Measurements from ENCODE around the gene HDDC2.

The HDDC2 gene

DNA sequence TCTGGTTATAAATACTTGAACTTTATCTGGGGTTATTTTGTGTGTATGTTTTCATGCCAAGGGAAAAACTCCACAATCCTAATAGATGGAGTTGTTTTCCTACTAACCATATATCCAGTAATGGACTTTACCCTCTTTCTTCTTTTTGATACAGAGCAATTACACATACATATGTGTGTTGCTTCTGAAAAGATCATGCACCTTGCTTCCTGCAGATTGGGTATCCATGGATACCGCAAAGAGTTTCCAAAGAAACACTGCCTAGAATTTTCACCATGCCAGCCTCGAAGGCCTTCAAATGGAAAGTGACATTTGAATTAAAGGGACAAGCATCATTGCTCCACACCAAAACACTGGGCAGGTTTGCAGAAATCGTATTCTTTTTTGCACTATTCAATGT, 26.8 kb downstream of the HDDC2 start:
- Histone ChIP-seq H3K36me3 (ENCODE audit: low read length) (peaks cover 10% of the 10 kb centered on the region; the same call in 1 of the 2 replicates), H2AFZ (ENCODE audit: low read depth, low read length, severe bottlenecking) (no peak overlapping the region), H3K4me3 (ENCODE audit: insufficient read depth, low read length, poor library complexity, severe bottlenecking) (no peak overlapping the region), H3K79me2 (ENCODE audit: insufficient read depth, low read length) (peaks cover 9% of the 10 kb centered on the region), H3K9ac (ENCODE audit: low read length) (no peak overlapping the region), H3K4me2 (ENCODE audit: low read depth, low read length, poor library complexity, severe bottlenecking) (no peak overlapping the region), H3K27ac (ENCODE audit: low read depth, low read length) (no peak overlapping the region), H3F3A (ENCODE audit: insufficient read depth) (no peaks in the 10 kb centered on the region), H4K20me1 (ENCODE audit: low read depth, low read length) (0 out of 2 replicates have a peak, but pooled peaks cover 3% of the 10 kb centered on the region), H3K27me3 (ENCODE audit: low read length) (no peaks in the 10 kb centered on the region), H3K9me3 (ENCODE audit: insufficient read depth, low read length) (no peaks in the 10 kb centered on the region), H3K9me2 (replicated peaks; ENCODE audit: insufficient read depth, low read length) (no peaks in the 10 kb centered on the region)
- TF ChIP-seq EZH2phosphoT487 (conservative IDR thresholded peaks at IDR 0.05; ENCODE audit: low read length) = no peak
- TF ChIP-seq, protein P1, sequence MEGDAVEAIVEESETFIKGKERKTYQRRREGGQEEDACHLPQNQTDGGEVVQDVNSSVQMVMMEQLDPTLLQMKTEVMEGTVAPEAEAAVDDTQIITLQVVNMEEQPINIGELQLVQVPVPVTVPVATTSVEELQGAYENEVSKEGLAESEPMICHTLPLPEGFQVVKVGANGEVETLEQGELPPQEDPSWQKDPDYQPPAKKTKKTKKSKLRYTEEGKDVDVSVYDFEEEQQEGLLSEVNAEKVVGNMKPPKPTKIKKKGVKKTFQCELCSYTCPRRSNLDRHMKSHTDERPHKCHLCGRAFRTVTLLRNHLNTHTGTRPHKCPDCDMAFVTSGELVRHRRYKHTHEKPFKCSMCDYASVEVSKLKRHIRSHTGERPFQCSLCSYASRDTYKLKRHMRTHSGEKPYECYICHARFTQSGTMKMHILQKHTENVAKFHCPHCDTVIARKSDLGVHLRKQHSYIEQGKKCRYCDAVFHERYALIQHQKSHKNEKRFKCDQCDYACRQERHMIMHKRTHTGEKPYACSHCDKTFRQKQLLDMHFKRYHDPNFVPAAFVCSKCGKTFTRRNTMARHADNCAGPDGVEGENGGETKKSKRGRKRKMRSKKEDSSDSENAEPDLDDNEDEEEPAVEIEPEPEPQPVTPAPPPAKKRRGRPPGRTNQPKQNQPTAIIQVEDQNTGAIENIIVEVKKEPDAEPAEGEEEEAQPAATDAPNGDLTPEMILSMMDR (IDR thresholded peaks at IDR 0.05; ENCODE audit: insufficient read depth, low read length, poor library complexity, severe bottlenecking) = no peak

DNA sequence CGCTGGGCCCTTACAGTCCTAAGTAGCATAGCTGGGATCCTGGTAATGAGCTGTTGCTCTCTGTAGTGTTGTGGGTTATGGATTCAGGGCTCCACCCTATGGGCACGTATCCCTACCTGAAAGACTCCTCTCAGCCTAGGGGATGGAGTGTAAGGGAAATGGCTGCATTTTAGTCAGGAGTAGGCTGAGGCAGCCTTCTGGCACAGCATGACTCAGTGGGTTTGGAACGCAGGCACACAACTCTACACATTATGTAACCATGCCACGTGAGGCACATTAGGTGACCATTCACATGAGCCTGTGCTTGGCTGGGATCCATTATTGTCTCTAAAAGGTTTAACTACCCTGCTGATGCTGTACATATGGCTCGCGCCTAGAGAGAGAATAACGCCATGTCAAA, 27.8 kb downstream of the HDDC2 start:
- TF ChIP-seq, protein P1 (IDR thresholded peaks at IDR 0.05; ENCODE audit: insufficient read depth, low read length, poor library complexity, severe bottlenecking) = no peak
- TF ChIP-seq EZH2phosphoT487 (conservative IDR thresholded peaks at IDR 0.05; ENCODE audit: low read length) = no peak
- H3K9ac ChIP-seq (ENCODE audit: low read length) = no peak overlapping the region
- H3K36me3 ChIP-seq (ENCODE audit: low read length) = peaks cover 10% of the 10 kb centered on the region; the same call in 1 of the 2 replicates

DNA sequence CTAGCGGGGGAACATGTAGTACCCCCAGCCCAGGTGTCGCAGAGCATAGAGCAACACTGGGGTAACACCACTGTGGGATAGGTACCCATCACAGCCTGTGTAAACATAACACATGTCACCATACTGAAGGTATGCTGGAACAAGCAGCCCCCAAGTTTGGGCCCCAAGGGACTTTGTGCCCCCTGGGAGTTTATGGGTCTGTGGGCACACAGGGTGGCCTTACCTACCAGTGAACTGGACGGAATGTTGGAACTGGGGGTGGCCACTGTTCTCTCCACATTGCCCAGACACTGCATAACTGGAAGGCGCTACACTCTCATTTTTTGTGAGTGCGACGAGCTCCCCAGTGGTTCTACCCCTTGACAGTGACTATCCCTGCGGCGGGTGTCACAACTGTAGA, 28.5 kb downstream of the HDDC2 start:
- Histone ChIP-seq H3K36me3 (ENCODE audit: low read length) (peaks cover 10% of the 10 kb centered on the region; the same call in 1 of the 2 replicates), H3K9me2 (replicated peaks; ENCODE audit: insufficient read depth, low read length) (no peaks in the 10 kb centered on the region), H3F3A (ENCODE audit: insufficient read depth) (no peaks in the 10 kb centered on the region), H3K27ac (ENCODE audit: low read depth, low read length) (no peak overlapping the region), H2AFZ (ENCODE audit: low read depth, low read length, severe bottlenecking) (no peak overlapping the region), H4K20me1 (ENCODE audit: low read depth, low read length) (0 out of 2 replicates have a peak, but pooled peaks cover 3% of the 10 kb centered on the region), H3K79me2 (ENCODE audit: insufficient read depth, low read length) (no peaks in the 10 kb centered on the region), H3K9ac (ENCODE audit: low read length) (no peak overlapping the region), H3K4me2 (ENCODE audit: low read depth, low read length, poor library complexity, severe bottlenecking) (no peak overlapping the region), H3K9me3 (ENCODE audit: insufficient read depth, low read length) (no peaks in the 10 kb centered on the region), H3K4me3 (ENCODE audit: insufficient read depth, low read length, poor library complexity, severe bottlenecking) (no peak overlapping the region), H3K27me3 (ENCODE audit: low read length) (no peaks in the 10 kb centered on the region)
- no peak for TF ChIP-seq EZH2phosphoT487 (conservative IDR thresholded peaks at IDR 0.05; ENCODE audit: low read length)
- TF ChIP-seq, protein P1 (IDR thresholded peaks at IDR 0.05; ENCODE audit: insufficient read depth, low read length, poor library complexity, severe bottlenecking) = no peak

More for the DNA sequence above, 27.8 kb downstream of the HDDC2 start:
- no peak overlapping the region for H2AFZ ChIP-seq (ENCODE audit: low read depth, low read length, severe bottlenecking)
- H3K4me2 ChIP-seq (ENCODE audit: low read depth, low read length, poor library complexity, severe bottlenecking) = no peak overlapping the region
- no peaks in the 10 kb centered on the region for H3K9me2 ChIP-seq (replicated peaks; ENCODE audit: insufficient read depth, low read length)
- no peaks in the 10 kb centered on the region for H3K27me3 ChIP-seq (ENCODE audit: low read length)
- H3K9me3 ChIP-seq (ENCODE audit: insufficient read depth, low read length) = no peaks in the 10 kb centered on the region
- no peak overlapping the region for H3K4me3 ChIP-seq (ENCODE audit: insufficient read depth, low read length, poor library complexity, severe bottlenecking)
- H4K20me1 ChIP-seq (ENCODE audit: low read depth, low read length) = 0 out of 2 replicates have a peak, but pooled peaks cover 3% of the 10 kb centered on the region
- no peaks in the 10 kb centered on the region for H3F3A ChIP-seq (ENCODE audit: insufficient read depth)
- no peak overlapping the region for H3K27ac ChIP-seq (ENCODE audit: low read depth, low read length)
- H3K79me2 ChIP-seq (ENCODE audit: insufficient read depth, low read length) = peaks cover 2% of the 10 kb centered on the region

Data from SU-DHL-6 (cell line).